ENCODE results near the gene DIP2C.
"Not testable (repeated sequence)": the region's sequence is repeated elsewhere in the genome, so short reads cannot be mapped to it uniquely, and the experiment has no call there.

Gene DIP2C

DNA sequence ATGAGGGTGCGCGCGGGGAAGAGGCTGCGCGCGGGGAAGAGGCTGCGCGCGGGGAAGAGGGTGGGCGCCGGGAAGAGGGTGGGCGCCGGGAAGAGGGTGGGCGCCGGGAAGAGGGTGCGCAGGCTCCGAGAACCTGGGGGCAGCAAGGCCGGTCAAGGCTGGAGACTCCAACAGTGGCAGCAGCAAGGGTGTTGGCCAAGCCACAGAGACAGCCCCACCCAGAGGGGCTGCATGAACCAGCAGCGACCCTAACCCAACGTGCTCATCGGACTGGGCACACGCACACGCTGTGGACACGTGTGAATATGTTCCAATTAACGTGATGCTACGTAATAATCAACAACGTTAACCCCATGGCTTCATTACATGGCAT lies 48.8 kb downstream of the DIP2C start:
- DNase-seq (ENCODE audit: low spot score), result no peak

DNA sequence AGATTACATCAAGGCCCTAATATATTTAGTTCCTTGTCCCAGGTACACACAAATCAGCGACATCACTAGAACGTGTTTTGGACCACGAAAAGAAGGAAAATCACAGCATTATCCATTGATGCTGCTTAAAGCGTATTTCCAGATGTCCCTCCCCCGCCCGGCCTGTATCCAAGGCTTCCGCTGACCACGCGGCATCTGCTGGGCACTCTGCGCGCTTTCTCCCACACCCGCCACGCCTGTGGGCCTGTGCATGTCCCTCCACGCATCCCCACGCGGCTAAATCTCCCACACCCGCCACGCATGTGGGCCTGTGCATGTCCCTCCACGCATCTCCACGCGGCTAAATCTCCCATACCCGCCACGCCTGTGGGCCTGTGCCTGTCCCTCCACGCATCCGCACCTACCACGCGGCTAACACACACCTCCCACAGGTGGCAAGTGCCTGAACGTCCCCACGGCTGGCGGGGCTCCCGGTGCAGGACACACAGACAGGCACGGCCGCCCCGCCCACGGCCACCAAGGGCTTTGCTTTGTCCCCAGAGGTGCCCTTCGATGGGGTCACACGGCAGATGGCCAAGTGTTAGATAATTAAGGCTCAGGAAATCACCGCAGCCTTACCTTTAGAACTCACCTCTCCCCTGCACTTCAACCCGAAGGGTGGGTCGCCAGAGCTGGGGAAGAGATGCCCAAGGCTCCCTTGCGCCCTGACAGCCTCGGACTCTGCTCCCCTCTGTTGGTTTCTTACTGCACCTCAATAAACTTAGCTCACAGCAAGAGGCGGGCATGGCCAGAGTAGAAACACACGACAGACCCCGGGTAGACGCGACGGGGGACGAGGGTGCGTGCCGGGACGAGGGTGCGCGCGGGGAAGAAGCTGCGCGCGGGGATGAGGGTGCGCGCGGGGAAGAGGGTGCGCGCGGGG lies 49.5 kb downstream of the DIP2C start:
- DNase-seq (ENCODE audit: low spot score), result no peak

DNA sequence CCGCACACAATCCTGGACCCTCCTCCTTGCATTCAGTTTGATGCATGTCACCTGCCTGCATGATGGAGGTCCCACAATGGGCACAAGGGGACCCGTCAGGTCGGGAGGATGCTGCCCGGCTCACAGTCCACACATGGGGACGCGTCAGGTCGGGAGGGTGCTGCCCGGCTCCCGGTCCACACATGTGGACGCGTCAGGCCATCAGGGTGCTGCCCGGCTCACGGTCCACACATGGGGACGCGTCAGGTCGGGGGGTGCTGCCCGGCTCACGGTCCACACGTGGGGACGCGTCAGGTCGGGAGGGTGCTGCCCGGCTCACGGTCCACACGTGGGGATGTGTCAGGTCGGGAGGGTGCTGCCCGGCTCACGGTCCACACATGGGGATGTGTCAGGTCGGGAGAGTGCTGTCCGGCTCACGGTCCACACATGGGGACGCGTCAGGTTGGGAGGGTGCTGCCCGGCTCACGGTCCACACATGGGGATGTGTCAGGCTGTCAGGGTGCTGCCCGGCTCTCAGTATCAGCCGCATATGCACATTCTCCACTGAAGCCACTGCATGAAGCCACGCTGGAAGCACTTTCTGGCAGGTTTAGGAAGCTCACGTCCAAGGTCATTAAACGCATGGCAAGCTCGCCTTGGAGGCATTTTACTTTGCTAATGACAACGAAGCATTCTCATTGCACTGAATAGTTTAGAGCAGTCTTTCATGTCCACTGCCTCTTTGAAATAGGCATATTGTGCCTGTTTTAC lies 50.3 kb downstream of the DIP2C start:
- no peak for DNase-seq (ENCODE audit: low spot score)

- DNase-seq (ENCODE audit: low spot score), result no peak
Measured at GRCh38 chr10:637771-638195, 51.7 kb downstream of the DIP2C start.

DNA sequence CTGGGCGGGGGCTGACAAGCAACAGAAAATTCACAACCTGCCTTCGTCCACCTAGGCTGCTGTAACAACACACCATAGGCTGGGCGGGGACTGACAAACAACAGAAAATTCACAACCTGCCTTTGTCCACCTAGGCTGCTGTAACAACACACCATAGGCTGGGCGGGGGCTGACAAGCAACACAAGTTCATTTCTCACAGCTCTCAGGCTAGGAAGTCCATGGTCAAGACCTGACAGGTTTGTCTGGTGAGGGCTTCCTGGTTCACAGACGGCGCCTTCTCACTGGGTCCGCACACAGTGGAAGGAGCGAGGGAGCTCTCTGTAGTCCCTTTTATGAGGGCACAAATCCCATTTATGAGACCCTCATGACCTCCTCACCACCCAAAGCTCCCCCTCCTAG lies 52.2 kb downstream of the DIP2C start:
- DNase-seq (ENCODE audit: low spot score), result no peak

DNA sequence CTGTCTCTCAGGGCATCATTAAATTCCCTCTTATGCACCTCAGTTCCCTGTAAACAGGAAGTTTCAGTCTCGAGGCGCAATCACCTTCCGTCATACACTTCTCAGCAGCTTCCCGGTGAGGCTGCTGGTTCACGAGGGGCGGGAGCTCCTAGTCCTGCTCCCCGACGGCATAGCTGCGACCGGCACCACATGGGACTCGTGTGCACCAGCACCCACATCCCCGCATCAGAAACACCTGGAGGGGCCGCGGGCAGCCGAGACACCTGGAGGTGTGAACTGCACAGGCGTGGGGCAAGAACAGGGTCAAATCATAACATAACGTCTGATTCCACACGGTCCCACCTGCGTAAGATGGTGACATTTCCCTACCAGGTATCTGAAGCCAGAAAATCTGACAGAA lies 52.7 kb downstream of the DIP2C start:
- no peak for DNase-seq (ENCODE audit: low spot score)

DNA sequence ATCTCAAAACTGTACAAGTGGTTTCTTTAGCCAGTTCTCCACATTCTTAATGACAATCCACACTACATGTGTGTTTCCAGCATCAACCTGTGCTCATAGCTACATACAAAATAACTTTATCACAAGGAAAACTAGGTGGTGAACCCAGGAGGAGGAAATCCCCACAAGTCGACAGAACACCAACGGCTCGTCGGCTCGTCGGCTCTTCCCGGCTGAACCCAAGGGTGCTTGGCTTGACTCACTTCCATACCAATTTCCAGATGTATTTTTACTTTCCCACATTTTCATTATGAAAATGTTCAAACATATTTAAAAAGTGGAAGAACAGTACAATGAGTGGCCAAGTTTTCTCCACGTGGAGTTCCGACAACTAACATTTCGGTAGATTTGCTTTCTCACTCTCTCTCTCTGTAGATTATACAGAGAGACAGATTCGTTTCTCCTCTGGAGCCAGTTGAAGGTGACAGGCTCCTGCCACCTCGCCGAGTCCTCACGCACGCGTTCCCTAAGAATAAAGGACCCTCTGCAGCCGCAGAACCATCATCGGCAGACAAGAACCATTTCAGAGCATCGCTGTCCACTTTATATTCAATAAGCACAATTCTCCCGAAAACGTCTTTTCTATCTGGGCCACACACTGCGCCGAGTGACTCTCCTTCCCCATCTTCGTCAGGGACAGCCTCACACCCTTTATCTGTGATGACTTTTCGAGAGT lies 53.3 kb downstream of the DIP2C start:
- DNase-seq (ENCODE audit: low spot score), result no peak

- DNase-seq (ENCODE audit: low spot score), result no peak
Measured at GRCh38 chr10:635088-635861, 54.2 kb downstream of the DIP2C start.

DNA sequence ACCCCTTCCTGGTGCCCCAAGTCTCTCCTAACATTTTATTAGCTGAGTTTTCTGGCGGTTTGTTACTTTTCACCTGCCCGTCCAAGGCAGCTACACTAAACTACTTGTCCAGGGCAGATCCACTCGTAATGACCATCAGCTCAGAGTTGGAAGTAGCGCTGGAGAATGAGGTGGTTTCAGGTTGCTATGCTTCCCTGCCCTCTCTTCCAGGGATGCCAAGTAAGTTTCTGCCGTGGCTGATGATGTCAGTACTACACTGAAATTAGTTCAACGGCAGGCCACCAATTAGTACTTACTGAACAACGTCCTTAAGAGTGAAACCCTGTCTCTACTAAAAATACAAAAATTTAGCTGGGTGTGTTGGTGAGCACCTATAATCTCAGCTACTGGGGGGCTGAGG lies 55.2 kb downstream of the DIP2C start:
- no peak for DNase-seq (ENCODE audit: low spot score)

DNA sequence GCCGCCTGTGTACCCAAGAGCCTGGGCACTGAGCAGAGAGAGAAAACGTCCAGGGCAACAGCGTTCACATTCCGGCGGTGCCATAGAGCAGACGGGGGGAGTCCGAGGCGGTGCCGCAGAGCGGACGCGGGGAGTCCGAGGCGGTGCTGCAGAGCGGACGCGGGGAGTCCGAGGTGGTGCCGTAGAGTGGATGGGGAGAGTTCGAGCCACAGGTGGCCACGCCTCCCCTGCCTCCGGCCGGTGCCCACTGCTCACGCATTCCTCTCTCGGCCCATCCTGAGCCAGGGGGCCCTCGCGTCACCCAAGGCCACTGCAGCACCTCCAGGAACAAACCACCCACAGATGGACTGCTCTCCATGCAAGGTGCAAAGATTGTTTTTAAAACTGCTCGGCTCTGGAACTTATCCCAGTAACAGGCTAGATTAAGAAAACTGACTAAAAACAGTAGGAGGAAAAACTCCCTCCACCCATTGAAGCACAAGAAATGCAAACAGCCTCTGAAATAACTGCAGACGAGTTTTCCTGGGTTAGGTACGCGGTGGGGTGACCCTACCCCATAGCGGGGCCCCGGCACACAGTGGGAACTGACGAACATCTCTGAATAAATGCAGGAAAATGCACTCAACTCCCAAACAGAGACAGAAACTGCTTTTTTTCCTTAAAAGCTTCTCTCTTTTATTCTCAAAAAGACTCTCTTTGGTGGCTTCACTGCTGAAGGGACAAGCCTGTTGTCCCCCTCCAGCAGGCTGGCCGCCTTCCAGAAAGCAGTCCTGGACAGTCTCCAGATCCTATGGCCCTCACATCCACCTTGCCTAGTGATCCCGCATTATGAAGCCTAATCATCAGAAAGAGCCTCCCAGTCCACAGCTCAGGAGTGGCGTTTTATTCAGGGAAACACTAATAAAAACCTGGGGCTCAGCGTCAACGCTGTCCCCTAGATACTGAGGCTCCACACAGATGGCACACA lies 55.9 kb downstream of the DIP2C start:
- DNase-seq (ENCODE audit: low spot score), result no peak

DNA sequence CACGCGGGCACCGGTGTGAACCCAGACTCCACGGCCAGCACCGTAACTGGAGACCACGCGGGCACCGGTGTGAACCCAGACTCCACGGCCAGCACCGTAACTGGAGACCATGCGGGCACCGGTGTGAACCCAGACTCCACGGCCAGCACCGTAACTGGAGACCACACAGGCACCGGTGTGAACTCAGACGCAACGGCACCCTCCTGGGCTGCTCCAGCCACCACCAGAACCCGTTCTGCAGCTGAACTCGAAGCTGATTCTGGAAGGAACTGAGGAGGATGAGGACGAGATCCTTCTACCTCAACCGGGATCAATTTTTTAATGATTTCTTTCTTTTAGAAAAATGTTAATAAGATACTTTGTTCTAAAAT lies 56.7 kb downstream of the DIP2C start:
- DNase-seq (ENCODE audit: low spot score), result not testable (repeated sequence)

- not testable (repeated sequence) for DNase-seq (ENCODE audit: low spot score)
Measured at GRCh38 chr10:632155-632806, 57.2 kb downstream of the DIP2C start.

DNA sequence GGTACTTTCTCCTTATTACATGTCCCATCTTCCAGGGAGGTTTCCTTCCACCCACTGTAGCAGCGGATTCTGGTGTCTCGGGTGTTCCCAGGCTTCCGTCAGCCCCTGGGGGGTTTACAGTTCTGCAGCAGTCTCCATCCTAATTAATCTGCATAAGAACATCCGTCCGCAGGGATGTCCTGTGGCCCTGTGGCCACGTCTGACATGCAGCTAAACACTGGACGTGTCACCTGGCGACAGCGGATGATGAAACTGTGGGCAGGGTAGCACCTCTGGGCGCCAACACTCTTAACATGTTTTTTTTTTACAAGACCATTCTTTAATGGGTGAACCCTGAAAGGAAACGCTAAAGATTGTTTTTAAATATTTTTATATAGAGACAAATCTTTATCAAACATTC lies 58.2 kb downstream of the DIP2C start:
- no peak for DNase-seq (ENCODE audit: low spot score)

GRCh38 chr10:630581-631073 lies 58.8 kb downstream of the DIP2C start:
- no peak for DNase-seq (ENCODE audit: low spot score)

- DNase-seq (ENCODE audit: low spot score), result no peak
Measured at GRCh38 chr10:629186-629998, 60.1 kb downstream of the DIP2C start.

DNA sequence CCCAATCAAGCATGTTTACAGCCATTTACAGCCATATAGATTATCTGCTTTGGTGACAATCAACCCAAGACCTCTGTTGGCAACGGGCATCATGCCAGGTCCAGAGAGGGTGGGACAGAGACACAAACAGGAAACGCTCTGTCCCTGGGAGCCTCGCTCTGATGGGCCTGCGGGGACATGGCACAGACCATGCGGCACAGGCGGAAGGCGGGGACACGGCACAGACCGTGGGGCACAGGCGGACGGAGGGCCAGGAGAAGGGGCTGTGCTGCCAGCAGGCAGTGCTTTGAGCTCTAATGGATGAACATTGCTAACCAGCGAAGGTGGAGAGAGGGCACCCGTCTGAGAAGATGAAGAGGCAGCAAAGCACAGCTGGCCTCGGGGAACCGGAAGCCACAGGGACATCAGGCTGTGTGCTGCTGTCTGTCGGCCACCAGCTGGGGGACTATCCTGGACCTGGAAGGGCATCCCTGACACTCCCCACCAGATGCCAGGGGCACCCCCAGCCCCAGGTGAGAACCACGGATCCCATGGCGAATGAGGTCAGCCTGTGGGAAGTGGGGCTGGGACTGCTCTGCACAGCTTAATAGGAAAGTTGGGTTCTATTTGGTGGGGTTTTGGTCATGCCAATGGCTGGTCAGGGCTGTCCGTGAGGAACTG lies 61.0 kb downstream of the DIP2C start:
- no peak for DNase-seq (ENCODE audit: low spot score)

- no peak for DNase-seq (ENCODE audit: low spot score)
Measured at GRCh38 chr10:627032-627992, 62.2 kb downstream of the DIP2C start.

All from germinal center (tissue), 1 donor.